H9 (cell line): ENCODE results near the gene CXorf65. TPM values are rescaled to one million over a fixed set of nuclear protein-coding genes. Genes with fewer than 3 reads are reported as not detected.

Source experiments
- DNase-seq: peaks from one replicate; pipeline ENCODE4 v3.0.0-alpha.2; 2017
- H2AFZ ChIP-seq: one replicate; pipeline ENCODE4 v1.6.1; 2013; ENCODE audit warnings: mild to moderate bottlenecking, low read length, control low read depth, moderate library complexity
- H2AK5ac ChIP-seq: 2 replicates; pipeline ENCODE4 v1.6.1; 2013; ENCODE audit warnings: low read length, control low read depth, mixed read lengths; ENCODE audit not compliant: insufficient read length
- H2BK120ac ChIP-seq: one replicate; pipeline ENCODE4 v1.6.1; 2013; ENCODE audit warnings: low read depth, mild to moderate bottlenecking, low read length, control low read depth, inconsistent platforms; ENCODE audit not compliant: poor library complexity, severe bottlenecking
- H2BK12ac ChIP-seq: 2 replicates; pipeline ENCODE4 v1.6.1; 2013; ENCODE audit warnings: low read length, control low read depth, mixed read lengths, low read depth; ENCODE audit not compliant: insufficient read length
- H2BK15ac ChIP-seq: 2 replicates; pipeline ENCODE4 v1.6.1; 2013; ENCODE audit warnings: low read depth, low read length, control low read depth
- H2BK20ac ChIP-seq: one replicate; pipeline ENCODE4 v1.6.1; 2013; ENCODE audit warnings: low read depth, mild to moderate bottlenecking, low read length, control low read depth, inconsistent platforms; ENCODE audit not compliant: poor library complexity, severe bottlenecking
- H2BK5ac ChIP-seq: 2 replicates; pipeline ENCODE4 v1.6.1; 2013; ENCODE audit warnings: low read length, control low read depth, mixed read lengths; ENCODE audit not compliant: insufficient read length
- H3K14ac ChIP-seq: 2 replicates; pipeline ENCODE4 v1.6.1; 2013; ENCODE audit warnings: low read length, control low read depth; ENCODE audit not compliant: insufficient read depth
- H3K18ac ChIP-seq: 2 replicates; pipeline ENCODE4 v1.6.1; 2013; ENCODE audit warnings: low read depth, mild to moderate bottlenecking, mixed read lengths, low read length, control low read depth; ENCODE audit not compliant: insufficient read length
- H3K23ac ChIP-seq: 2 replicates; pipeline ENCODE4 v1.6.1; 2013; ENCODE audit warnings: low read length, control low read depth, mixed read lengths, low read depth; ENCODE audit not compliant: insufficient read length
- H3K23me2 ChIP-seq: 2 replicates; pipeline ENCODE4 v1.6.1; 2013; ENCODE audit warnings: low read depth, mild to moderate bottlenecking, mixed read lengths, low read length, control low read depth; ENCODE audit not compliant: insufficient read length, poor library complexity, severe bottlenecking
- H3K27ac ChIP-seq: 2 replicates; pipeline ENCODE4 v1.5.1; 2013; ENCODE audit warnings: low read length, control low read depth, mixed read lengths, low read depth; ENCODE audit not compliant: insufficient read length
- H3K27me3 ChIP-seq: 2 replicates; pipeline ENCODE4 v1.6.1; 2013; ENCODE audit warnings: low read length, control low read depth, inconsistent platforms; ENCODE audit not compliant: insufficient read depth
- H3K4ac ChIP-seq: 2 replicates; pipeline ENCODE4 v1.6.1; 2013; ENCODE audit warnings: low read depth, mild to moderate bottlenecking, control low read depth, inconsistent platforms, low read length, moderate library complexity
- H3K4me1 ChIP-seq: 2 replicates; pipeline ENCODE4 v1.6.1; 2013; ENCODE audit warnings: low read length, control low read depth, inconsistent platforms; ENCODE audit not compliant: insufficient read depth
- H3K4me2 ChIP-seq: 2 replicates; pipeline ENCODE4 v1.6.1; 2013; ENCODE audit warnings: low read length, control low read depth, mixed read lengths; ENCODE audit not compliant: insufficient read length, insufficient read depth
- H3K56ac ChIP-seq: 2 replicates; pipeline ENCODE4 v1.6.1; 2013; ENCODE audit warnings: low read depth, mild to moderate bottlenecking, mixed read lengths, low read length, control low read depth; ENCODE audit not compliant: insufficient read length
- H3K79me1 ChIP-seq: 2 replicates; pipeline ENCODE4 v1.6.1; 2013; ENCODE audit warnings: low read depth, mild to moderate bottlenecking, moderate library complexity, low read length, control low read depth, inconsistent platforms; ENCODE audit not compliant: insufficient read depth, poor library complexity, severe bottlenecking
- H3K79me2 ChIP-seq: 2 replicates; pipeline ENCODE4 v1.6.1; 2013; ENCODE audit warnings: low read length, control low read depth, inconsistent platforms; ENCODE audit not compliant: insufficient read depth
- H3K9ac ChIP-seq: 2 replicates; pipeline ENCODE4 v1.6.1; 2013; ENCODE audit warnings: low read length, control low read depth, mixed read lengths; ENCODE audit not compliant: insufficient read length; ENCODE audit errors: extremely low read depth
- H3K9me3 ChIP-seq: one replicate; pipeline ENCODE4 v1.6.1; 2013; ENCODE audit warnings: low read depth, low read length, inconsistent platforms; ENCODE audit not compliant: control insufficient read depth
- H3T11ph ChIP-seq: one replicate; pipeline ENCODE4 v1.6.1; 2013; ENCODE audit warnings: mild to moderate bottlenecking, low read length, control low read depth, inconsistent platforms
- H4K20me1 ChIP-seq: one replicate; pipeline ENCODE4 v1.6.1; 2013; ENCODE audit not compliant: control insufficient read depth, insufficient read length, insufficient read depth
- H4K5ac ChIP-seq: 2 replicates; pipeline ENCODE4 v1.6.1; 2013; ENCODE audit warnings: low read depth, mild to moderate bottlenecking, mixed read lengths, low read length, control low read depth; ENCODE audit not compliant: insufficient read length
- H4K8ac ChIP-seq: replicated peaks from 2 replicates; pipeline ENCODE4 v1.6.1; 2013; ENCODE audit warnings: low read length, control low read depth, mixed read lengths, low read depth; ENCODE audit not compliant: insufficient read length
- H4K91ac ChIP-seq: 2 replicates; pipeline ENCODE4 v1.6.1; 2013; ENCODE audit warnings: low read depth, mild to moderate bottlenecking, moderate library complexity, mixed read lengths, low read length, control low read depth; ENCODE audit not compliant: insufficient read length
- H3K27ac Mint-ChIP-seq, 3 experiments: 2 replicates in 2 of 3; 3 replicates in 1 of 3; pipeline ENCODE4 v1.8.0; 2020 to 2021; ENCODE audit warnings: mixed read lengths in 3 of 3, mild to moderate bottlenecking in 1 of 3, moderate library complexity in 1 of 3
- H3K27me3 Mint-ChIP-seq: 2 replicates; pipeline ENCODE4 v1.8.0; 2021; ENCODE audit warnings: low read depth, mild to moderate bottlenecking, moderate library complexity, mixed read lengths
- H3K36me3 Mint-ChIP-seq, 3 experiments: 2 replicates in 2 of 3; 3 replicates in 1 of 3; pipeline ENCODE4 v1.8.0; 2020 to 2021; ENCODE audit warnings: low read depth in 3 of 3, mixed read lengths in 3 of 3; ENCODE audit not compliant: insufficient read depth in 1 of 3
- H3K4me1 Mint-ChIP-seq, 2 experiments: 2 replicates each; pipeline ENCODE4 v1.8.0; 2020; ENCODE audit warnings: mixed read lengths in 2 of 2
- H3K4me3 Mint-ChIP-seq, 2 experiments: 2 replicates in 1 of 2; 3 replicates in 1 of 2; pipeline ENCODE4 v1.8.0; 2020 to 2021; ENCODE audit warnings: mild to moderate bottlenecking in 2 of 2, mixed read lengths in 2 of 2, moderate library complexity in 1 of 2
- H3K9me3 Mint-ChIP-seq, 2 experiments: 2 replicates in 1 of 2; 3 replicates in 1 of 2; pipeline ENCODE4 v1.8.0; 2020; ENCODE audit warnings: mild to moderate bottlenecking in 2 of 2, mixed read lengths in 2 of 2, moderate library complexity in 1 of 2
- CTCF ChIP-seq: fragments of 200-600 bp; sonication (generic); conservative IDR thresholded peaks from 3 replicates; pipeline ENCODE4 v1.8.0; 2021; ENCODE audit warnings: antibody characterized with exemption, mild to moderate bottlenecking
- WGBS: extraction: QIAGEN DNeasy Blood & Tissue Kit; methylation state at CpG from one replicate; pipeline ENCODE4 v1.1.7; 2013; ENCODE audit warnings: missing lambda C conversion rate, low lambda C conversion rate, mixed read lengths; ENCODE audit not compliant: insufficient read length; ENCODE audit errors: extremely low coverage; 5-methylcytosine and 5-hydroxymethylcytosine counted together
- total RNA-seq: library from RNA; stranded (reverse); gene quantifications from 2 replicates; pipeline ENCODE4 v1.2.1, GENCODE V29; 2021

CXorf65 gene
- total RNA-seq, 1 experiment from 2014 or later, result not detected

GRCh38 chrX:71057848-71058530 is 48.6 kb downstream of the CXorf65 start:
- Histone ChIP-seq H2BK120ac (no peak overlapping the region), H2BK15ac (no peak overlapping the region), H4K91ac (no peak overlapping the region), H3K4ac (no peak overlapping the region), H3K79me1 (no peaks in the 10 kb centered on the region), H3K27me3 (no peaks in the 10 kb centered on the region), H2AFZ (no peak overlapping the region), H2BK12ac (no peak overlapping the region), H3K23me2 (no peaks in the 10 kb centered on the region), H3K14ac (no peak overlapping the region), H2BK5ac (no peak overlapping the region), H3K79me2 (no peaks in the 10 kb centered on the region; the same call in 1 of the 2 replicates), H3K27ac (no peak overlapping the region), H4K8ac (no peak overlapping the region), H3K18ac (no peak overlapping the region), H2BK20ac (no peak overlapping the region), H3K4me2 (no peak overlapping the region), H3K9ac (no peak overlapping the region), H3K56ac (no peak overlapping the region), H4K20me1 (no peaks in the 10 kb centered on the region), H3K9me3 (peaks cover 13% of the 10 kb centered on the region), H4K5ac (no peak overlapping the region), H2AK5ac (no peak overlapping the region), H3K23ac (no peak overlapping the region), H3T11ph (no peak overlapping the region), H3K4me1 (no peaks in the 10 kb centered on the region)
- no peak overlapping the region for H3K4me3 Mint-ChIP-seq
- H3K4me1 Mint-ChIP-seq, result 0 out of 4 replicates have a peak, but pooled peaks cover 0 to 3% of the 10 kb centered on the region in 2 experiments
- H3K27ac Mint-ChIP-seq, result no peak overlapping the region
- no peak for TF ChIP-seq CTCF
- DNase-seq, result no peak
- H3K27me3 Mint-ChIP-seq, result no peaks in the 10 kb centered on the region; the same call in 1 of the 2 replicates
- H3K9me3 Mint-ChIP-seq, result peaks cover 51 to 56% of the 10 kb centered on the region in 2 experiments
- peaks cover 21 to 55% (median 37%) of the 10 kb centered on the region in 3 experiments; a peak in 6 of 7 replicates for H3K36me3 Mint-ChIP-seq
- no CpG with 5 or more reads among the region's 3 CpGs for WGBS
